CD14-positive monocyte (primary cell): ENCODE data around the gene DESI2. TPM values are rescaled to one million over a fixed set of nuclear protein-coding genes. Genes with fewer than 3 reads are reported as not detected.

Experiments
- DNase-seq, 3 donors: peaks; one replicate each; pipeline ENCODE4 v3.0.0-alpha.2; 2011 to 2022
- H2AFZ ChIP-seq: 2 replicates; pipeline ENCODE4 v1.6.0; 2012; ENCODE audit warnings: mild to moderate bottlenecking, low read depth, low read length, inconsistent platforms; ENCODE audit not compliant: insufficient read depth, poor library complexity, severe bottlenecking
- H3K27ac ChIP-seq, 2 donors: 1 replicate in 1 of 2; 2 replicates in 1 of 2; pipeline ENCODE4 v1.5.1; 2012 to 2013; ENCODE audit warnings: low read length in 2 of 2, control low read depth in 1 of 2, inconsistent platforms in 1 of 2, low read depth in 1 of 2, mild to moderate bottlenecking in 1 of 2
- H3K27me3 ChIP-seq, 2 donors: one replicate each; pipeline versions ENCODE4 v1.6.0 to v1.6.1; 2011 to 2013; ENCODE audit warnings: low read length in 2 of 2; ENCODE audit not compliant: control insufficient read depth in 2 of 2, insufficient read depth in 2 of 2
- H3K36me3 ChIP-seq, 2 donors: replicated peaks in 1 of 2; 1 replicate in 1 of 2; 2 replicates in 1 of 2; pipeline versions ENCODE4 v1.5.1 to v1.6.1; 2012 to 2013; ENCODE audit warnings: low read length in 2 of 2, control low read depth in 1 of 2, inconsistent platforms in 1 of 2, mild to moderate bottlenecking in 1 of 2; ENCODE audit not compliant: insufficient read depth in 2 of 2, control insufficient read depth in 1 of 2
- H3K4me1 ChIP-seq, 2 donors: 1 replicate in 1 of 2; 2 replicates in 1 of 2; pipeline versions ENCODE4 v1.5.1 to v1.6.1; 2012 to 2013; ENCODE audit warnings: low read length in 2 of 2, control low read depth in 1 of 2, inconsistent platforms in 1 of 2, mild to moderate bottlenecking in 1 of 2, moderate library complexity in 1 of 2; ENCODE audit not compliant: insufficient read depth in 2 of 2, control insufficient read depth in 1 of 2
- H3K4me2 ChIP-seq: replicated peaks from 2 replicates; pipeline ENCODE3; 2012; ENCODE audit warnings: low read length, moderate library complexity, mild to moderate bottlenecking; ENCODE audit not compliant: poor library complexity, severe bottlenecking; ENCODE audit errors: extremely low read depth
- H3K4me3 ChIP-seq, 3 experiments: fragments of 200-600 bp in 1 of 3; sonication (generic) in 1 of 3; replicated peaks in 1 of 3; 1 replicate in 2 of 3; 2 replicates in 1 of 3; pipeline ENCODE4 v1.5.1; 2011 to 2013; ENCODE audit warnings: low read length in 3 of 3, mild to moderate bottlenecking in 3 of 3, control low read depth in 2 of 3, low read depth in 2 of 3, inconsistent platforms in 1 of 3, moderate library complexity in 1 of 3
- H3K79me2 ChIP-seq: 2 replicates; pipeline ENCODE4 v1.6.0; 2012; ENCODE audit warnings: mild to moderate bottlenecking, control low read depth, inconsistent platforms, low read length, moderate library complexity; ENCODE audit not compliant: insufficient read depth
- H3K9ac ChIP-seq: 2 replicates; pipeline ENCODE4 v1.6.0; 2017; ENCODE audit warnings: low read length, mild to moderate bottlenecking; ENCODE audit not compliant: insufficient read depth, poor library complexity, severe bottlenecking
- H3K9me3 ChIP-seq, 2 donors: replicated peaks in 1 of 2; 1 replicate in 1 of 2; 2 replicates in 1 of 2; pipeline versions ENCODE4 v1.5.1 to v1.6.1; 2012 to 2013; ENCODE audit warnings: low read length in 2 of 2, control low read depth in 1 of 2; ENCODE audit not compliant: control insufficient read depth in 1 of 2, insufficient read depth in 1 of 2
- H4K20me1 ChIP-seq: 2 replicates; pipeline ENCODE4 v1.6.0; 2012; ENCODE audit warnings: mild to moderate bottlenecking, low read length, control low read depth, moderate library complexity; ENCODE audit not compliant: insufficient read depth
- H3K27ac Mint-ChIP-seq, 7 donors: one replicate each; pipeline ENCODE4 v1.8.0; 2020; ENCODE audit warnings: mild to moderate bottlenecking in 7 of 7, mixed read lengths in 7 of 7, moderate library complexity in 6 of 7, inconsistent platforms in 2 of 7
- H3K27me3 Mint-ChIP-seq, 3 donors: one replicate each; pipeline ENCODE4 v1.8.0; 2021 to 2022; ENCODE audit warnings: low read depth in 3 of 3, mild to moderate bottlenecking in 3 of 3, mixed read lengths in 3 of 3, moderate library complexity in 3 of 3, inconsistent platforms in 1 of 3
- H3K36me3 Mint-ChIP-seq, 2 donors: one replicate each; pipeline ENCODE4 v1.8.0; 2020; ENCODE audit warnings: mixed read lengths in 2 of 2, inconsistent platforms in 1 of 2, mild to moderate bottlenecking in 1 of 2
- H3K4me1 Mint-ChIP-seq: one replicate; pipeline ENCODE4 v1.8.0; 2020; ENCODE audit warnings: mild to moderate bottlenecking, mixed read lengths
- H3K4me3 Mint-ChIP-seq, 2 donors: one replicate each; pipeline ENCODE4 v1.8.0; 2020; ENCODE audit warnings: mild to moderate bottlenecking in 2 of 2, mixed read lengths in 2 of 2, moderate library complexity in 1 of 2
- H3K9me3 Mint-ChIP-seq, 7 donors: one replicate each; pipeline ENCODE4 v1.8.0; 2020 to 2022; ENCODE audit warnings: mixed read lengths in 7 of 7, mild to moderate bottlenecking in 6 of 7, moderate library complexity in 6 of 7, inconsistent platforms in 2 of 7
- WGBS: methylation state at CpG from one replicate; pipeline ENCODE4 v1.1.5; 2013; ENCODE audit warnings: missing lambda C conversion rate; ENCODE audit not compliant: insufficient coverage; 5-methylcytosine and 5-hydroxymethylcytosine counted together
- intact Hi-C, 2 donors: fragments of 100-400 bp; cut with micrococcal nuclease; formaldehyde crosslinking; loops; one replicate each; pipeline versions ENCODE4 v1.15.0 to v1.15.1; 2023
- polyA plus RNA-seq, 3 donors: library from polyadenylated mRNA; depleted of rRNA in 1 of 3; unstranded in 2 of 3; stranded (reverse) in 1 of 3; fragments of 300-500 nt in 2 of 3; fragments of >200 nt in 1 of 3; fragmentation: Illumina TruSeq in 2 of 3; gene quantifications; 1 replicate in 2 of 3; 2 replicates in 1 of 3; pipeline ENCODE4 v1.2.3, GENCODE V29; 2012 to 2021
- TF ChIP-seq, protein P1 (sequence below): fragments of 200-600 bp; IDR thresholded peaks from one replicate; pipeline ENCODE4 v1.8.0; 2022; ENCODE audit warnings: antibody characterized with exemption, mild to moderate bottlenecking

The DESI2 gene
- polyA plus RNA-seq, 3 donors = 10.5 to 12.0 (median 11.2) TPM

GRCh38 chr1:244645890-244646289 lies 7.0 kb upstream of the DESI2 start:
- no peak for DNase-seq
- no peaks in the 10 kb centered on the region for H3K4me1 Mint-ChIP-seq
- H3K4me1 ChIP-seq = no peaks in the 10 kb centered on the region
- no peaks in the 10 kb centered on the region for H3K27me3 ChIP-seq
- WGBS = 100% methylated on average over 1 of the region's 6 CpGs
- peaks cover 2 to 5% (median 2%) of the 10 kb centered on the region in 3 donors for H3K27me3 Mint-ChIP-seq
- no peak overlapping the region for H3K9ac ChIP-seq
- H3K79me2 ChIP-seq = no peaks in the 10 kb centered on the region
- H4K20me1 ChIP-seq = no peaks in the 10 kb centered on the region
- H3K9me3 Mint-ChIP-seq = peaks cover 0 to 4% (median 0%) of the 10 kb centered on the region in 7 donors
- H3K4me3 ChIP-seq = no peak overlapping the region
- TF ChIP-seq, protein P1, sequence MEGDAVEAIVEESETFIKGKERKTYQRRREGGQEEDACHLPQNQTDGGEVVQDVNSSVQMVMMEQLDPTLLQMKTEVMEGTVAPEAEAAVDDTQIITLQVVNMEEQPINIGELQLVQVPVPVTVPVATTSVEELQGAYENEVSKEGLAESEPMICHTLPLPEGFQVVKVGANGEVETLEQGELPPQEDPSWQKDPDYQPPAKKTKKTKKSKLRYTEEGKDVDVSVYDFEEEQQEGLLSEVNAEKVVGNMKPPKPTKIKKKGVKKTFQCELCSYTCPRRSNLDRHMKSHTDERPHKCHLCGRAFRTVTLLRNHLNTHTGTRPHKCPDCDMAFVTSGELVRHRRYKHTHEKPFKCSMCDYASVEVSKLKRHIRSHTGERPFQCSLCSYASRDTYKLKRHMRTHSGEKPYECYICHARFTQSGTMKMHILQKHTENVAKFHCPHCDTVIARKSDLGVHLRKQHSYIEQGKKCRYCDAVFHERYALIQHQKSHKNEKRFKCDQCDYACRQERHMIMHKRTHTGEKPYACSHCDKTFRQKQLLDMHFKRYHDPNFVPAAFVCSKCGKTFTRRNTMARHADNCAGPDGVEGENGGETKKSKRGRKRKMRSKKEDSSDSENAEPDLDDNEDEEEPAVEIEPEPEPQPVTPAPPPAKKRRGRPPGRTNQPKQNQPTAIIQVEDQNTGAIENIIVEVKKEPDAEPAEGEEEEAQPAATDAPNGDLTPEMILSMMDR = no peak
- no peaks in the 10 kb centered on the region for H3K36me3 ChIP-seq
- intact Hi-C loops = loop anchor here in 1 of 2 donors (10.0 kb wide), 1 partner anchor 591 kb away; the partner anchor contains the start of gene ZBTB18
- no peak overlapping the region for H3K4me2 ChIP-seq
- no peaks in the 10 kb centered on the region for H3K9me3 ChIP-seq
- H3K27ac ChIP-seq = no peak overlapping the region
- no peak overlapping the region for H3K4me3 Mint-ChIP-seq
- H3K36me3 Mint-ChIP-seq = no peaks in the 10 kb centered on the region
- no peak overlapping the region for H2AFZ ChIP-seq
- H3K27ac Mint-ChIP-seq = no peak overlapping the region

GRCh38 chr1:244647819-244648218 lies 5.1 kb upstream of the DESI2 start:
- Mint-ChIP-seq H3K27ac (no peak overlapping the region), H3K27me3 (peaks cover 2 to 5% (median 4%) of the 10 kb centered on the region in 3 donors), H3K9me3 (peaks cover 0 to 4% (median 0%) of the 10 kb centered on the region in 7 donors), H3K4me1 (peaks cover 8% of the 10 kb centered on the region), H3K36me3 (no peaks in the 10 kb centered on the region), H3K4me3 (no peak overlapping the region)
- no peaks in the 10 kb centered on the region for H4K20me1 ChIP-seq
- H3K27me3 ChIP-seq = no peaks in the 10 kb centered on the region
- no peaks in the 10 kb centered on the region for H3K36me3 ChIP-seq
- no peak overlapping the region for H2AFZ ChIP-seq
- no peak overlapping the region for H3K4me2 ChIP-seq
- DNase-seq = no peak
- H3K4me1 ChIP-seq = peaks cover 6% of the 10 kb centered on the region in 2 donors
- H3K9ac ChIP-seq = no peak overlapping the region
- 94% methylated on average over 2 of the region's 6 CpGs for WGBS
- H3K9me3 ChIP-seq = no peaks in the 10 kb centered on the region
- no peaks in the 10 kb centered on the region for H3K79me2 ChIP-seq
- intact Hi-C loops = loop anchor here in 1 of 2 donors (10.0 kb wide), 1 partner anchor 593 kb away; the partner anchor contains the start of gene ZBTB18
- H3K4me3 ChIP-seq = no peak overlapping the region
- TF ChIP-seq, protein P1 = no peak
- H3K27ac ChIP-seq = no peak overlapping the region
